ENCODE data around the gene LAMA5. TPM values are rescaled to one million over a fixed set of nuclear protein-coding genes. Genes with fewer than 3 reads are reported as not detected.

The LAMA5 gene
- total RNA-seq, 1 donor, result 11.1 TPM

- DNase-seq (ENCODE audit: low read depth), result no peak
- no peak overlapping the region for H3K4me3 ChIP-seq (ENCODE audit: low read depth, low read length)
- TF ChIP-seq CTCF (IDR thresholded peaks at IDR 0.05; ENCODE audit: insufficient read depth, low read length), result no peak
Observed at GRCh38 chr20:62391165-62392076, 24.3 kb upstream of the LAMA5 start.

GRCh38 chr20:62390317-62391164 is 23.4 kb upstream of the LAMA5 start:
- TF ChIP-seq CTCF (IDR thresholded peaks at IDR 0.05; ENCODE audit: insufficient read depth, low read length), result no peak
- DNase-seq (ENCODE audit: low read depth), result no peak
- no peak overlapping the region for H3K4me3 ChIP-seq (ENCODE audit: low read depth, low read length)

GRCh38 chr20:62389601-62390087 is 22.5 kb upstream of the LAMA5 start:
- no peak for DNase-seq (ENCODE audit: low read depth)
- no peak overlapping the region for H3K4me3 ChIP-seq (ENCODE audit: low read depth, low read length)
- no peak for TF ChIP-seq CTCF (IDR thresholded peaks at IDR 0.05; ENCODE audit: insufficient read depth, low read length)

GRCh38 chr20:62388839-62389600 is 21.9 kb upstream of the LAMA5 start:
- H3K4me3 ChIP-seq (ENCODE audit: low read depth, low read length), result no peak overlapping the region
- DNase-seq (ENCODE audit: low read depth), result no peak
- no peak for TF ChIP-seq CTCF (IDR thresholded peaks at IDR 0.05; ENCODE audit: insufficient read depth, low read length)

GRCh38 chr20:62387933-62388635 is 21.0 kb upstream of the LAMA5 start:
- no peak for TF ChIP-seq CTCF (IDR thresholded peaks at IDR 0.05; ENCODE audit: insufficient read depth, low read length)
- peak overlapping the region; percentile 99 for H3K4me3 ChIP-seq (ENCODE audit: low read depth, low read length)
- DNase-seq (ENCODE audit: low read depth), result no peak

All from fibroblast of the aortic adventitia (primary cell).